ENCODE results near the gene CACNB3. TPM values are rescaled to one million over a fixed set of nuclear protein-coding genes. Genes with fewer than 3 reads are reported as not detected.

The CACNB3 gene
- total and polyA plus RNA-seq, 9 of the 15 experiments (the other 6 are each of a cell fraction or from before 2014, with no cell fraction given): 0.24 to 2.0 (median 1.5) TPM

DNA sequence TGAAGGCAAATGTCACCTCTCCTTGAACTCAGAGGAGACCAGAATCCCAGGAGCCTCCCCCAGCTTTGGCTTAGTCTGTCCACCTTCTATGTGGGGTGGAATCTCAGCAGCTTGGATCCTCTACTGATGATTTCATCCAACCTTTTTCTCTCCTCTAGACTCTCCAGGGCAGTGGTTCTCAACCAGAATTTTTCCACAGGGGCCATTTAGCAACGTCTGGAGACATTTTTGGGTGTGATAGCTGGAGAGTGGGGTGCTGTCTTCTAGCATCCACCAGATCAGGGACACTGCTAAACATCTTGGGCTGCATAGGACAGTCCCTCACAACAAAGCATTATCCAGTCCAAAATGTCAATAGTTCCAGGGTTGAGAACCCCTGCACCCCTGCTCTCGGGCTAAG lies 38.1 kb downstream of the CACNB3 start:
- FAIRE-seq (no peak), ATAC-seq (no peak), DNase-seq (ENCODE audit: extremely low read depth in 1 of 4, low spot score in 3 of 4) (no peak)
- Histone ChIP-seq H3K9ac (ENCODE audit: insufficient read depth in 1 of 2, low read depth in 2 of 2, low read length in 2 of 2) (no peak overlapping the region), H3K79me2 (ENCODE audit: control insufficient read depth, insufficient read depth, low read length) (peaks cover 14% of the 10 kb centered on the region), H3K36me3 (ENCODE audit: control insufficient read depth, insufficient read depth, low read length) (no peaks in the 10 kb centered on the region), H3K9me3 (replicated peaks; ENCODE audit: control insufficient read depth, insufficient read depth, low read depth, low read length) (no peaks in the 10 kb centered on the region), H2AFZ (ENCODE audit: low read depth, low read length) (no peak overlapping the region), H3K9me1 (ENCODE audit: control insufficient read depth, insufficient read depth, low read length) (no peaks in the 10 kb centered on the region), H3K27me3 (ENCODE audit: control insufficient read depth in 2 of 2, insufficient read depth in 2 of 2, low read length in 2 of 2) (peaks cover 3 to 12% of the 10 kb centered on the region in 2 experiments; a peak in 2 of 5 replicates), H3K27ac (ENCODE audit: extremely low read depth, low read depth, low read length) (no peak overlapping the region), H3K4me1 (replicated peaks in 1 of 2; ENCODE audit: control insufficient read depth in 2 of 2, insufficient read depth in 2 of 2, low read length in 2 of 2) (peaks cover 0 to 3% of the 10 kb centered on the region in 2 experiments; a peak in 3 of 5 replicates), H3K4me3 (no peak overlapping the region), H4K20me1 (replicated peaks; ENCODE audit: control insufficient read depth, insufficient read depth, low read length) (no peaks in the 10 kb centered on the region), H3K4me2 (ENCODE audit: insufficient read depth, low read length) (no peak overlapping the region)
- TF ChIP-seq CBX1 (IDR thresholded peaks at IDR 0.05; ENCODE audit: low read depth) (no peak), KHSRP (IDR thresholded peaks at IDR 0.05) (no peak)
- TF ChIP-seq, protein P1, sequence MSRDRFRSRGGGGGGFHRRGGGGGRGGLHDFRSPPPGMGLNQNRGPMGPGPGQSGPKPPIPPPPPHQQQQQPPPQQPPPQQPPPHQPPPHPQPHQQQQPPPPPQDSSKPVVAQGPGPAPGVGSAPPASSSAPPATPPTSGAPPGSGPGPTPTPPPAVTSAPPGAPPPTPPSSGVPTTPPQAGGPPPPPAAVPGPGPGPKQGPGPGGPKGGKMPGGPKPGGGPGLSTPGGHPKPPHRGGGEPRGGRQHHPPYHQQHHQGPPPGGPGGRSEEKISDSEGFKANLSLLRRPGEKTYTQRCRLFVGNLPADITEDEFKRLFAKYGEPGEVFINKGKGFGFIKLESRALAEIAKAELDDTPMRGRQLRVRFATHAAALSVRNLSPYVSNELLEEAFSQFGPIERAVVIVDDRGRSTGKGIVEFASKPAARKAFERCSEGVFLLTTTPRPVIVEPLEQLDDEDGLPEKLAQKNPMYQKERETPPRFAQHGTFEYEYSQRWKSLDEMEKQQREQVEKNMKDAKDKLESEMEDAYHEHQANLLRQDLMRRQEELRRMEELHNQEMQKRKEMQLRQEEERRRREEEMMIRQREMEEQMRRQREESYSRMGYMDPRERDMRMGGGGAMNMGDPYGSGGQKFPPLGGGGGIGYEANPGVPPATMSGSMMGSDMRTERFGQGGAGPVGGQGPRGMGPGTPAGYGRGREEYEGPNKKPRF (IDR thresholded peaks at IDR 0.05; ENCODE audit: low read depth, low read length): no peak
- WGBS (ENCODE audit: insufficient coverage, low coverage, missing lambda C conversion rate): 6% methylated on average over 2 of the region's 2 CpGs
- in situ Hi-C loops (cut with MboI): no loop called here
- intact Hi-C loops (cut with micrococcal nuclease): no loop called here
- POLR2A ChIA-PET: interaction anchor here (0.7 to 1.9 kb wide), 4 partner anchors 9 to 33 kb away, joined by 3 to 8 read pairs (median 3); partner anchors contain the start of gene RND1
- CTCF ChIA-PET (ENCODE audit: low intra/inter-chr PET ratio): no interaction called here
- BruUV-seq (replicated peaks): no TSS peak
